T-helper 2 cell (primary cell): ENCODE results near the gene COX5A.
A peak's percentile ranks its signal among the peaks of the same experiment; 100 is the strongest.
"Not testable (repeated sequence)": the region's sequence is repeated elsewhere in the genome, so short reads cannot be mapped to it uniquely, and the experiment has no call there.

Experiments used
- DNase-seq, 5 experiments: peaks; one replicate each; pipeline versions ENCODE4 v3.0.0 to v3.0.0-alpha.2; 2012 to 2022

The COX5A gene

DNA sequence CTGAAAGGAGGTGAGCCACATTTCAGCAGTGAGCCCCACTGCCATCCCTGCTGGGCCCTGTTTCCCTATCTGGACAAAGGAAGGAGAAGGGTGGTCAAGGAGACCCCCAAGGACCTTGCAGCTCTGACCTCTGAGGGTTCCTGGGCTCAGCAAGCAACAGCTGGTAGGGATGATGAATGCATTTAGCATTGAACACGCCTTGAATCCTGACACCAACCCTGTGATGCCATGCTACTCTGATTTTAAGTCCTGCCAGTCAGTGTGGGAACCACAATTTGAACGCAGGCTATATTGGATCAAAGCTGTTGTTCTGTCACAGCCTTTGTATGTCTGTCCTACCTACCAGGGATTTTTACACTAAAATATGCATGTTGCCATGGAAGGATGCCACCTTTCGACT is 41.6 kb downstream of the COX5A start:
- DNase-seq: no peak

DNA sequence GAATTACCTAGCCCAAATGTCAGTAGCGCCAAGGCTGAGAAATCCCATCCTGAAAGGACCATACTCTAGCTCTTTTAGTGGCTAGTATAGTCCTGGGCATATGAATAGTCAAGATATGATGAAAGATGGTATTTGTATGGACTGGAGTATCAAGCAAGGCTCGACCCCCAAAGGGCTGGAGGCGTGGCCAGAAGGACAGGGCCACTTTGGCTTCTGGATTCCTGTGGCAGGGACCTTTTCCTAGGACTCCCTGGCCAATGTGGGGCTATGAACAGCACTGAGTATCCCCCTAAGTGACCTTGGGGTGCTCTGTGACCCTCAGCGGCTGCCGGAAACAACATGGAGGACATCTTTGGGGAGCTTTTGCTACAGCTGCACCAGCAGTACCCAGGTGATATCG is 42.0 kb downstream of the COX5A start:
- DNase-seq: no peak

DNA sequence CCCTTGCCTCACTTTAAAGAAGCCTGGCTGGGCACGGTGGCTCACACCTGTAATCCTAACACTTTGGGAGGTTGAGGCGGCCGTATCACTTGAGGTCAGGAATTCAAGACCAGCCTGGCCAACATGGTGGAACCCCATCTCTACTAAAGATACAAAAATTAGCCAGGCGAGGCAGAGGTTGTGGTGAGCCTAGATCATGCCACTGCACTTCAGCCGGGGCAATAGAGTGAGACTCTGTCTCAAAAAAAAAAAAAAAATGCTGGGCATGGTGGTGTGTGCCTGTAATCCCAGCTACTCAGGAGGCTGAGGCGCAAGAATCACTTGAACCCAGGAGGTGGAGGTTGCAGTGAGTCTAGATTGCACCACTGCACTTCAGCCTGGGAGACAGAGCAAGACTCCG is 43.5 kb downstream of the COX5A start:
- not testable (repeated sequence) for DNase-seq

DNA sequence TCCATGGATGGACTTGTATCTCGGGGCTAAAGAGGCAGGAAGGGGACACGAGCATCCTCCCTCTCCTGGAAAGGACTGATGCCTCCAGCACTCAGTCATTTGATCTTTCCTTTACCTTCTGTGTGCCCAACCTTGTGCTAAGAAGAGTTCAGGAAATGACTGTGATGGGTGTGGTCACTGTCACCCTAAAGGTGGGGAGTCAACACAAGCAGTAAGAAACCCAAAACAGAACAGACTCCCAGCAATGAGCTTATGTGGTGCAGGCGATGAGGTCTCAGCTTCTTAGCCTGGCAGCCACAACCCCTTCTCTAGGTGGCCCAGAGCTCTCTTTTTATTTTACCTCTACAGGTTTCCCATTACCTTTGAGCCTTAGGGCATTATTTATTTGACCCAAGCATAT is 44.2 kb downstream of the COX5A start:
- DNase-seq: peak in 2 of 5 experiments; percentile 53 to 87

DNA sequence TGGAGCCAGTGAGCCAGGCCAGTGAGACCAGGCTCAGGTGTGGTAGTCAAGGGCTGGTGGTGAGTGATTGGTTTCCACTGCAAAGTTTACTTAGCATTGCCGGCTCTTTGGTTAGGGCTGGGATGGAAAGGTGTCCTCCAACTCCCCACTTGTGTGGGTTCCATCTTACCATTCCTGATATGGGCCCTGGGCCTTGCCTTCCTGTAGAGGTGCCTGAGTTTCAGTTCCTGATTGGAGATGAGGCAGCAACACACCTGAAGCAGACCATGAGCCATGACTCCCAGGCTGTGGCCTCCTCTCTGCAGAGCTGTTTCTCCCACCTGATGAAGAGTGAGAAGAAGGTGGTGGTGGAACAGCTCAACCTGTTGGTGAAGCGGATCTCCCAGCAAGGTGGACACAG is 44.9 kb downstream of the COX5A start:
- no peak for DNase-seq

DNA sequence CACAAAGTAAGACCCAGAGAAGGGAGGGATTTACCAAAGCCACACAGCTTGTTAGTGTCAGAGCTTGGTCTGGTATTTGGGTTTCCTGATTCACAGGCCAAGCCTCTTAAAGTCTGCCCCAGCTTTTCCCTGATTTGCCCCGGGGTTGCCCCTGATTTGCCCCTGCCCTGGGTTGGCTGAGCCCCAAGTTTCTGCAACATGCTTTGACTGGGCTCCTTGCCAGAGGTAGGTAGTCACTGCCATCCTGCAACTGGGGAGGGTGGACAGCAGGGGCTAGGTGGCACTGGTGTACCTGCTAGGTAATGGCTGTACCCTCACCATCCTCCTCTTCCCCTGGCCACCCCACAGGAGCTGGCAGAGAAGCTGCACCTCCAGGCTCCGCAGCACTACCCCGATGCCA is 45.6 kb downstream of the COX5A start:
- DNase-seq: peak in 1 of 5 experiments; percentile 30

DNA sequence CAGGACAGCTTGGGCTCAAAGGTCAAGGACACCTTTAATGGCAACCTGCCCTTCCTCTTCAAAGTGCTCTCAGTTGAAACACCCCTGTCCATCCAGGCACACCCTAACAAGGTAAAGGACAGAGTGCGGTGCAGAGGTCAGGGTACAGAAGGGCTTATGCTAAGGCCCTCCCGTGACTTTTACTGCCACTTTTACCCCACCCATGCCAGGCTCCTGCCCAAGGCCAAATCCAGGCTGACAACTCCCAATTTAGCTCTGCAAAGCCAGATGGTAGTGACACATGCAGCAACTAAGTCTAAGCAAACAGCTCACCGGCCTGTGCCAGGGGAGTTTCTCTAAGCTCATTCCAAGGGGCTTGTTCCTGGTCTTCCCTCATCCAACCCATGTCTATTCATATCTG is 46.4 kb downstream of the COX5A start:
- DNase-seq: no peak

DNA sequence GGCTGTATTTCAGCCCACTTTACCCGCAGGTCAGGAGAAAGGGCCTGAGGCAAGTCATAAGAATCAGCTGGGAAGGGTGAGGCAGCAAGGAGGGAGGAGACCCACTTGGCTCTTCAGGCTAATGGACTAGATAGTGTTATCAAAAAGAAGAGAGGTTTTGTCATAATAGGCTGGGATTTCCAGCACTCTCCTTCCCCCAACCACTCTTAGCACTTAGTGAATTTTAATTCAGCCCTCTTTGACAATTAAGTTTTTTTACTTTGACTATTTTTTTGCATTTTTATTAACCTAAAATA is 47.3 kb downstream of the COX5A start:
- no peak for DNase-seq

DNA sequence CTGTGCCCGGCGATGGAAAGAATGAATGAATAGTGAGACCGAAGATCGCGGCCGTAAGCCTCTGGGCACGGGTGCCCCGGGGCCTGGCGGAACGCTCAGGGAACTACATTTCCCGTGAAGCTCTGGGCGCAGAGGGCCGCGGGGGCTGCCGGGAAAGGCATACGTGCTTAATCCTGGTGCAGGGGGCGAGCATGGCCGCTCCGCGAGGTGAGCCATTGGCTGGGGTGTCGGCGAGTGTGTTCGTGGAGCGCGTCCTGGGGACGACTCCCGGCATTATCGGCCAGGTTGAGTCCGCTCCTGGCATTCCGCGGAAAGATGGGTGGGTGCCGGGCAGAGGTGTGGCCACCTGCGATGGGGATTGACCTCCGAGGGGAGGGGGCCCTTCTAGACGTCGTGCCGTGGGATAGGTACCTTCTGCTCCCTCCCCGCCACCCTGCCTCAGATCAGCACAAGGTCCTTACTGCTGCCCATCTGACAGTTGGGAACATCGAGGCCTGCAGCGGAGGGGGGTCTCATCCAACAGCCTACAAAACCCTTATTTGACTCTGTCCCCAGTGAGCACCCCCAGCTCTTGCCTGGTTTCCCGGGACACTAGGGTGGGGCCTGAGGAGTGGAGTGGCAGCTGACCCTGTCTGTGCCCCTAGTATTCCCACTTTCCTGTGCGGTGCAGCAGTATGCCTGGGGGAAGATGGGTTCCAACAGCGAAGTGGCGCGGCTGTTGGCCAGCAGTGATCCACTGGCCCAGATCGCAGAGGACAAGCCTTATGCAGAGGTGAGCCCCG is 47.8 kb downstream of the COX5A start, which contains the start of gene MPI:
Gene MPI, plus strand, starts transcription at position 160 of the 782 bp plus-strand sequence. Its CDS starts 32 bp downstream, at position 192.
- peak; percentile 70 to 87 (median 81) for DNase-seq

DNA sequence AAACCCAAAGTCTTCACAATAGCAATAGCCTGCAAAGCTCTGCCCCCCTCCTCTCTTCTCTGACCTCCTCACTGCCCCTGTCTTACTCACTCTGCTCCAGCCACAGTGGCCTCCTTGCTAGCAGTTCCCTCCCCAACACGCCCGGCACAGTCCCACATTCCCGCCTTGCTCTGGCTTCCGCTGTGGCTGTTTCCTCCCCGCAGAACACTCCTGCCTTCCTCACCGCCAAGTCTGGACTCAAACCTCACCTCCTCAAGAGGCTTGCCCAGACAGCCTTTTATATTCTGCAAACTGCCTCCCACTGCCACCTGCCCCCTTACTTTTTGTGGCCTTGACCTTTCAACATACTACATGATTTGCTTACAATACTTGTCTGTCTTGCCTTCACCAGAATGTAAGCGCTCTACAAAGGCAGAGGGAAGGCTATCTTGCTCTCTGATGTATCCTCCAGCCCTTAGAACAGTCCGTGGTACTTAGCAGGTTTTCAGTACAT is 48.4 kb downstream of the COX5A start:
- no peak for DNase-seq

DNA sequence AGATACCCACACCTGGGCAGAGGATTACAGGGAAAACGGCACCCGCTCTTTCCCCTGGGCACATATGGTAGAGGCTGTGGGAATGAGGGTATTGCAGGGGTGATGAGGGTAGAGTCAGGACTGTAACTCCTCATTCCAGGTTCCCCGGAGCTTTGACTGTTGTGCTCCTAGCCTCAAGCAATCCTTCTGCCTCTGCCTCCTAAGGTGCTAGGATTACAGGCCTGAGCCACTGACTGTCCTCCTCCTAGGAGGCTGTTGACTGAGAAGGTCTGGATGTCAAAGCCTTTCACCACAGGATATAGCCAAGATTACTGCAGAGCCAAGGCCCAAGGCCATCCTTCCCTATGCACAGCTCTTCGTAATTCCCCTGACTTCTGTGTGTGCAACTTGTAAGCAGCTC is 49.2 kb downstream of the COX5A start:
- DNase-seq: no peak

DNA sequence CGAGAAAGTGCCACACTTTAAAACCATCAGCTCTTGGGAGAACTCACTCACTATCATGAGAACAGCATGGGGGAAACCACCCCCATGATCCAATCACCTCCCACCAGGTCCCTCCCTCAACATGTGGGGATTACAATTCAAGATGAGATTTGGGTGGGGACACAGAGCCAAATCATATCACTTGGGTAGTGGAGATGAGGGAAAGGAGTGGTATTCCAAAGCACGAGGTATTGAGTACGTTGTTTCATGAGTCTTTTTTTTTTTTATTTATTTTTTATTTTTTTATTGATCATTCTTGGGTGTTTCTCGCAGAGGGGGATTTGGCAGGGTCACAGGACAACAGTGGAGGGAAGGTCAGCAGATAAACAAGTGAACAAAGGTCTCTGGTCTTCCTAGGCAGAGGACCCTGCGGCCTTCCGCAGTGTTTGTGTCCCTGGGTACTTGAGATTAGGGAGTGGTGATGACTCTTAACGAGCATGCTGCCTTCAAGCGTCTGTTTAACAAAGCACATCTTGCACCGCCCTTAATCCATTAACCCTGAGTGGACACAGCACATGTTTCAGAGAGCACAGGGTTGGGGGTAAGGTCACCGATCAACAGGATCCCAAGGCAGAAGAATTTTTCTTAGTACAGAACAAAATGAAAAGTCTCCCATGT is 50.2 kb downstream of the COX5A start:
- DNase-seq: not testable (repeated sequence)

DNA sequence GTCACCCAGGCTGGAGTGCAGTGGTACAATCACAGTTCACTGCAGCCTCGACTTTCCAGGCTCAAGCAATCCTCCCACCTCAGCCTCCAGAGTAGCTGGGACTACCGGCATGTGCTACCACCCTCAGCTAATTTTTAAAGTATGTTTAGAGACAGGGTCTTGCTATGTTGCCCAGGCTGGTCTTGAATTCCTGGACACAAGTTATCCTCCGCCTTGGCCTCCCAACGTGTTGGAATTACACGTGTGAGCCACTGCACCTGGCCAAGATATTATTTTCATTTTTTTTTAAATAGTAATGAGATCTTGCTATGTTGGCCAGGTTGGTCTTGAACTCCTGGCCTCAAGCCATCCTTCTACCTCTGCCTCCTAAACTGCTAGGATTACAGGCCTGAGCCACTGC is 52.4 kb downstream of the COX5A start:
- no peak for DNase-seq

DNA sequence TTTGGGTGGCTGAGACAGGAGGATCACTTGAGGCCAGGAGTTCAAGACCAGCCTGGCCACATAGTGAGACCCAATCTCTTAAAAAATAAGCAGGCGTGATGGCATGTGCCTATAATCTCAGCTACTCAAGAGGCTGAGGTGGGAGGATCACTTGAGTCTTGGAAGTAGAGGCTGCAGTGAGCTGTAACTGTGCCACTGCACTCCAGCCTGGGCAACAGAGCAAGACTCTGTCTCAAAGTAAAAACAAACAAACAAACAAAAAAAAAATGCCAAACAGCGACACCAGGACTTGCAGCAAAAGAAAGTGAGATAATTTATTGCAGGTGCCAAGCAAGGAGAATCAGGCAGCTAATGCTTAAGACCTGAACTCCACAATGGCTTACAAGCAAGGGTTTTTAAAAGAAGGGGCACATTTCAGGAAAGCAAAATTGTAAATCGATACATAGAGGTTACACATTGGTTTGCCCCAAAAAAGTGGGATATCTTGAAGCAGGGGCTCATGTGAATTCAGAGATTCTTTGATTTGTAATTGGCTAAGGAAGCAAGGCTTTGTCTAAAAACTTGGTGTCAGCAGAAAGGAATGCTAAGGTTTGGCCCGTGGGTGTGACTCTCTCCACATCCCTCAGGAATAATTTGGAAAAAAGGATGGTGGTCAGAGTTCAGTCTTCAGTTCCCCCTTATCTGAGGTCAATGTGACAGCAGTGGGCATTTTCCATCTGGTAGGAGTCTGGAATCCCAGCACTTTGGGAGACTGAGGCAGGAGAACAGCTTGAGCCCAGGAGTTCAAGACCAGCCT is 53.2 kb downstream of the COX5A start:
- DNase-seq: no peak

DNA sequence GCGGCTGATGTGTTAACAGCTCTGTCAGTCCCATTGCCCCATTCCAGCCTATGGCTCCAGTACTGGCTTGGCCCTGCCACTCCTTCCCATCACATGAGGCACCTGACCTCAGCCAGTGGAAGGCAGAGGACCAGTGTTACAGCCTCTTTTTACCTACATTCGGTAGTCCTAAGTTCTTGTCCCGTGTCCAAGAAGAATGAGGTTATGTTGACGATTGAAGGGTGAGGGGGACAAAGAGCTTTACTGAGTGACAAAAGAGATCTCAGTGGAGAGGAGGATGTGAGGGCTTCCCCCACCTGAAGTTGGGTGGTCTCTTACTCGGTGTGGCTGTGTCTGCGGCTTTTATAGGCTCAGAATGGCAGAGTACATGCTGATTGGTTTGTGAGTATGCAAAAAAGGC is 55.3 kb downstream of the COX5A start:
- no peak for DNase-seq

DNA sequence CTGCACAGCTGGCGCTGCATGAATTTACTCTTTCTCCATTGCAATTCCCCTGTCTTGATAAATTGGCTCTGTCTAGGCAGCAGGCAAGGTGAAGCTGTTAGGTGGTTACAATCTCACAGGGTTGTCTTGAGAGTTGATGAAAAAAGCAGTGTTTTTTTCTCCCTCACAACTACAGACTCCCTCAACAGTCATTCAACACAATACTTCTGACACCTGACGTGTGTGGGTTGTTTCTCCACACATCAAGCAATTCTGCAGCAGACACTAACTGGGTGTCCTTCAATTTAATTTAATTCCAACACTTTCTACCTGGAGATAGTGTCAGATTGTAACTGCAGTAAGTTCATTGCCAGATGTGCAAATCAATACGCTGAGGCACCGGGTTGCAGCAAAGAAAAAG is 59.6 kb downstream of the COX5A start:
- DNase-seq: no peak

DNA sequence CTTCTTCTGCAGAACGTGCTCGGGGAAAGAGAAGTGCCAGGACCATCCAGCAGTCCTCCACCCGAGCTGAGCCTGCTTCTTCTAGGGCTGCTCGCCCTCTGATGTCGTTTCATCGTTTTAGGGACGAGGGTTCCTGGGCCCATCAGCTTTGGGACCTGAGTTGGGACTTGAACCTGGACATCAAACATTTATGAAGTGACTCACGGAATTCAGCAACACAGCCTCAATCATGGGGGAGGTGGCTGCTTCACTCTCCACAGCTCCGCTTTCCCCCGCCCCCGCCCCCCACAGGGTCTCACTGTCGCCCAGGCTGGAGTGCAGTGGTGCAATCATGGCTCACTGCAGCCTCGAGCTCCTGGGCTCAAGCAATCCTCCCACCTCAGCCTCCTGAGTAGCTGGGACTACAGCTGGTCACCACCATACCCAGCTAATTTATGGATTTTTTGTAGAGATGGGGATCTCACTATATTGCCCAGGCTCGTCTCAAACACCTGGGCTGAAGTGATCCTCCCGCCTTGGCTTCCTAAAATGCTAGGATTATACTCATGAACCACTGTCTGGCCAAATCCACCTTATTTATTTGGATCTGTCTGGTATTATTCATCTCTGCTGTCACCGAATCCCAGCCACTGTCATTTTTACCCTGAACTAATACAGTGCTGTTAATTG is 64.0 kb downstream of the COX5A start:
- DNase-seq: peak in 1 of 5 experiments; percentile 33

DNA sequence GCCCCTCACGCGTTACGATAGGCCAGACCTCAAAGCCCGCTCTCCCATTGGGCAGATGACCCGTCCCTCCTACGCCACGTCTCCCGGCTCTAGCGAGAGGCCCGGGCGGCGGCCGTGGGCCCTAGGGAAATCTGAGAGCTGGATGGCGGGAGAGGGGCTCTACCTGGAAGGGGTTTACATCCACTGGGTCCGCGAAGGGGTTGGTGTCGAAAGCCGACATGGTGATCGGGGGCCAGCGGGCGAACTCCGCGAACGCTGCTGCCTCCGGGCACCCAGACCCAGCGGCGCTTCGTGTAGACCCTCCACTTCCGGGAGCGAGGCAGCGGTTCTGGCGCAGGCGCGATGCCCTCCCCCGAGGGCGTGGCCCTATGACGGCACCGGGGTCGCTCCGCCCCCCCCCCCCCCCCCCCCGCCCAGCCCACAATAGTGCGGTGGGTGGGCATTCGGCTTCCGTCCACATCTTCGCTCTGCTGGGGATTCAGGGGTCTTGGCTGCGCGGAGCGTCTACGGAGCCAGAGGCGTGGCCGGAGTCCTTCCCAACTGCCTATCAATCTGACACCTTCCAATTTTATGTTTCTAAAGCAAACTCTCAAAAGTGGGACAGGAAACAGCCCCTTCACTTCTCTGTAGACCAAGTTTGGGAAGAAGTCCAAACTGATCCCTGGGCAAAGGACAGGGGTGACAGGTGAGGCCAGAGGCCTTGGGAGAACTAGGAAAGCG is 64.7 kb downstream of the COX5A start, which contains the start of gene SCAMP2:
Gene SCAMP2, minus strand, starts transcription at position 330 of the 720 bp plus-strand sequence. Its CDS starts 110 bp downstream, at position 220.
- peak; percentile 80 to 97 (median 86) for DNase-seq

DNA sequence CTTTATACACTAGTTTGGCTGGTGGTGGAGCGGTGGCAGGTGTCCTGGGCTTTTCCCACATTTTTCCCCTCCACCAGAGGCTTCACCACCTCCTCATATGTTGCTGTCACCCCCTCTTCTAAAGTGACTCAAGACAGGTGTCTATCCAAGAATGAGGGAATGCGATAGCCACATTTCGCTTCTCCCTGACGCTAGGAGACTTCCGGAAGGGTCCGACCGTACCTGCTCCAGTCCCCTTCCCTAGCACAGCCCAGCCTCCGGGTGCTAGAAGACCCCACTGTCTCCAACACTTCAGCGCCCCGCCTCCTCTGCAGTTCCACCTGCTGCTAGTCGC is 65.2 kb downstream of the COX5A start:
- no peak for DNase-seq

DNA sequence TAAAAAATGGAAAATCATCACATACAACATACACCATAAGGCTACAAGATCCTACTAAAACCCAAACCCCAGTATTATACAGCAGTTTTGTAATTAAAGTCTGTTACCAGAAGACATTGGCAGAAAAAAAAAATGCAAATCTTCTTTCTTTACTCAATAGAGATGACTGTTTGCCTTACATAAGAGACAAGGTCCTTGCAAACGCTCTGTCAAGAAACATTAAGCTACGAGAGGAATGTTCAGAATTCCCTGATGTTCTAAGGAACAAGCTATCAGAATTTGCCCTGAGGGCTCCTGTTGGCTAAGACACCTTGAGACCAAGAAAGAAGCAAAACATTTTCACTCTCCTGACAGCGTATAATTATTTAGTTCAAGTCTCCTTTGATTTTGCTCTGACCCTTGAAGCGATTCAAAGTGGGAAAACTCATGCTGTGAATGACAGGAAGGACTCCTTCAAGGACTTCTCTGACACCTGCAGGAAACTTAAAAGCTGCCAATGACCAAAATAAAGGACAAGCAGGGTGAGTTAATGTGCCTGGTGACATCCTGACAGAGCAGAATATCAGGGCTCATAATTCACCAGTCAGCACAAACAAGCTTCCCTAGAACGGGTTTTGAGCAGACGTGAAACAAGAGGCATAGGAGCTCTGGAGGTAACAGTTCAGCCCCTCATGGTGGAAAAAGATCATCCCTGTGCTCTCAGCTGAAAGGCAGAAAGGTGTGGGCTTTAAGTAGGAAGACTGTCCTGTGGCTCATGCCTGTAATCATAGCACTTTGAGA is 67.2 kb downstream of the COX5A start:
- DNase-seq: no peak
